ENCODE results near the gene SOBP.

DNA sequence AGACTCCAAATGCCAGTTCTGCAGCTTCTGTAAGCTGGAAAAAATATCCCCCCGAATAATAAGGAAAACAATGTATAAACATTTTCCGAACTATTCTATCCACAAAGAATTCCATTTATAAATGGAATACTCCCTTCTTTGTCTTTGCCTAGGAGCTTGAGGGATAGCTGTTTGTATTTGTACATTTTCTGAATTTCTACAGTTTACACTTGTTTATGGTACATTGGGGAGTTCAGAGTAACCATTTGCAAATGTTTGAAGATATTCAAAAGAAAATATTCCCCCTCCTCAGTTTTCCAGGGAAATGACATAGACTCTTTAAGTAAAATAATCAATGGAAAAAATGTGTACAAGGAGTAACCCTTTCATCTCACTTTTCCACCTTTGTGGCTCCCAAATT, 149.6 kb downstream of the SOBP start:
- no peak for TF ChIP-seq EP300 (IDR thresholded peaks at IDR 0.05)
- no peak for TF ChIP-seq POLR2A (IDR thresholded peaks at IDR 0.05)
- TF ChIP-seq, protein P1, sequence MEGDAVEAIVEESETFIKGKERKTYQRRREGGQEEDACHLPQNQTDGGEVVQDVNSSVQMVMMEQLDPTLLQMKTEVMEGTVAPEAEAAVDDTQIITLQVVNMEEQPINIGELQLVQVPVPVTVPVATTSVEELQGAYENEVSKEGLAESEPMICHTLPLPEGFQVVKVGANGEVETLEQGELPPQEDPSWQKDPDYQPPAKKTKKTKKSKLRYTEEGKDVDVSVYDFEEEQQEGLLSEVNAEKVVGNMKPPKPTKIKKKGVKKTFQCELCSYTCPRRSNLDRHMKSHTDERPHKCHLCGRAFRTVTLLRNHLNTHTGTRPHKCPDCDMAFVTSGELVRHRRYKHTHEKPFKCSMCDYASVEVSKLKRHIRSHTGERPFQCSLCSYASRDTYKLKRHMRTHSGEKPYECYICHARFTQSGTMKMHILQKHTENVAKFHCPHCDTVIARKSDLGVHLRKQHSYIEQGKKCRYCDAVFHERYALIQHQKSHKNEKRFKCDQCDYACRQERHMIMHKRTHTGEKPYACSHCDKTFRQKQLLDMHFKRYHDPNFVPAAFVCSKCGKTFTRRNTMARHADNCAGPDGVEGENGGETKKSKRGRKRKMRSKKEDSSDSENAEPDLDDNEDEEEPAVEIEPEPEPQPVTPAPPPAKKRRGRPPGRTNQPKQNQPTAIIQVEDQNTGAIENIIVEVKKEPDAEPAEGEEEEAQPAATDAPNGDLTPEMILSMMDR (IDR thresholded peaks at IDR 0.05) = no peak
